H9 (cell line): ENCODE measurements around the gene FHIT. TPM values are rescaled to one million over a fixed set of nuclear protein-coding genes. Genes with fewer than 3 reads are reported as not detected.
"Not testable (repeated sequence)": the region's sequence is repeated elsewhere in the genome, so short reads cannot be mapped to it uniquely, and the experiment has no call there.

Experiments
- DNase-seq: peaks from one replicate; pipeline ENCODE4 v3.0.0-alpha.2; 2017
- H2AFZ ChIP-seq: one replicate; pipeline ENCODE4 v1.6.1; 2013; ENCODE audit warnings: mild to moderate bottlenecking, low read length, control low read depth, moderate library complexity
- H2AK5ac ChIP-seq: 2 replicates; pipeline ENCODE4 v1.6.1; 2013; ENCODE audit warnings: low read length, control low read depth, mixed read lengths; ENCODE audit not compliant: insufficient read length
- H2BK120ac ChIP-seq: one replicate; pipeline ENCODE4 v1.6.1; 2013; ENCODE audit warnings: low read depth, mild to moderate bottlenecking, low read length, control low read depth, inconsistent platforms; ENCODE audit not compliant: poor library complexity, severe bottlenecking
- H2BK12ac ChIP-seq: 2 replicates; pipeline ENCODE4 v1.6.1; 2013; ENCODE audit warnings: low read length, control low read depth, mixed read lengths, low read depth; ENCODE audit not compliant: insufficient read length
- H2BK15ac ChIP-seq: 2 replicates; pipeline ENCODE4 v1.6.1; 2013; ENCODE audit warnings: low read depth, low read length, control low read depth
- H2BK20ac ChIP-seq: one replicate; pipeline ENCODE4 v1.6.1; 2013; ENCODE audit warnings: low read depth, mild to moderate bottlenecking, low read length, control low read depth, inconsistent platforms; ENCODE audit not compliant: poor library complexity, severe bottlenecking
- H2BK5ac ChIP-seq: 2 replicates; pipeline ENCODE4 v1.6.1; 2013; ENCODE audit warnings: low read length, control low read depth, mixed read lengths; ENCODE audit not compliant: insufficient read length
- H3K14ac ChIP-seq: 2 replicates; pipeline ENCODE4 v1.6.1; 2013; ENCODE audit warnings: low read length, control low read depth; ENCODE audit not compliant: insufficient read depth
- H3K18ac ChIP-seq: 2 replicates; pipeline ENCODE4 v1.6.1; 2013; ENCODE audit warnings: low read depth, mild to moderate bottlenecking, mixed read lengths, low read length, control low read depth; ENCODE audit not compliant: insufficient read length
- H3K23ac ChIP-seq: 2 replicates; pipeline ENCODE4 v1.6.1; 2013; ENCODE audit warnings: low read length, control low read depth, mixed read lengths, low read depth; ENCODE audit not compliant: insufficient read length
- H3K23me2 ChIP-seq: 2 replicates; pipeline ENCODE4 v1.6.1; 2013; ENCODE audit warnings: low read depth, mild to moderate bottlenecking, mixed read lengths, low read length, control low read depth; ENCODE audit not compliant: insufficient read length, poor library complexity, severe bottlenecking
- H3K27ac ChIP-seq: 2 replicates; pipeline ENCODE4 v1.5.1; 2013; ENCODE audit warnings: low read length, control low read depth, mixed read lengths, low read depth; ENCODE audit not compliant: insufficient read length
- H3K27me3 ChIP-seq: 2 replicates; pipeline ENCODE4 v1.6.1; 2013; ENCODE audit warnings: low read length, control low read depth, inconsistent platforms; ENCODE audit not compliant: insufficient read depth
- H3K4ac ChIP-seq: 2 replicates; pipeline ENCODE4 v1.6.1; 2013; ENCODE audit warnings: low read depth, mild to moderate bottlenecking, control low read depth, inconsistent platforms, low read length, moderate library complexity
- H3K4me1 ChIP-seq: 2 replicates; pipeline ENCODE4 v1.6.1; 2013; ENCODE audit warnings: low read length, control low read depth, inconsistent platforms; ENCODE audit not compliant: insufficient read depth
- H3K4me2 ChIP-seq: 2 replicates; pipeline ENCODE4 v1.6.1; 2013; ENCODE audit warnings: low read length, control low read depth, mixed read lengths; ENCODE audit not compliant: insufficient read length, insufficient read depth
- H3K56ac ChIP-seq: 2 replicates; pipeline ENCODE4 v1.6.1; 2013; ENCODE audit warnings: low read depth, mild to moderate bottlenecking, mixed read lengths, low read length, control low read depth; ENCODE audit not compliant: insufficient read length
- H3K79me1 ChIP-seq: 2 replicates; pipeline ENCODE4 v1.6.1; 2013; ENCODE audit warnings: low read depth, mild to moderate bottlenecking, moderate library complexity, low read length, control low read depth, inconsistent platforms; ENCODE audit not compliant: insufficient read depth, poor library complexity, severe bottlenecking
- H3K79me2 ChIP-seq: 2 replicates; pipeline ENCODE4 v1.6.1; 2013; ENCODE audit warnings: low read length, control low read depth, inconsistent platforms; ENCODE audit not compliant: insufficient read depth
- H3K9ac ChIP-seq: 2 replicates; pipeline ENCODE4 v1.6.1; 2013; ENCODE audit warnings: low read length, control low read depth, mixed read lengths; ENCODE audit not compliant: insufficient read length; ENCODE audit errors: extremely low read depth
- H3K9me3 ChIP-seq: one replicate; pipeline ENCODE4 v1.6.1; 2013; ENCODE audit warnings: low read depth, low read length, inconsistent platforms; ENCODE audit not compliant: control insufficient read depth
- H3T11ph ChIP-seq: one replicate; pipeline ENCODE4 v1.6.1; 2013; ENCODE audit warnings: mild to moderate bottlenecking, low read length, control low read depth, inconsistent platforms
- H4K20me1 ChIP-seq: one replicate; pipeline ENCODE4 v1.6.1; 2013; ENCODE audit not compliant: control insufficient read depth, insufficient read length, insufficient read depth
- H4K5ac ChIP-seq: 2 replicates; pipeline ENCODE4 v1.6.1; 2013; ENCODE audit warnings: low read depth, mild to moderate bottlenecking, mixed read lengths, low read length, control low read depth; ENCODE audit not compliant: insufficient read length
- H4K8ac ChIP-seq: replicated peaks from 2 replicates; pipeline ENCODE4 v1.6.1; 2013; ENCODE audit warnings: low read length, control low read depth, mixed read lengths, low read depth; ENCODE audit not compliant: insufficient read length
- H4K91ac ChIP-seq: 2 replicates; pipeline ENCODE4 v1.6.1; 2013; ENCODE audit warnings: low read depth, mild to moderate bottlenecking, moderate library complexity, mixed read lengths, low read length, control low read depth; ENCODE audit not compliant: insufficient read length
- H3K27ac Mint-ChIP-seq, 3 experiments: 2 replicates in 2 of 3; 3 replicates in 1 of 3; pipeline ENCODE4 v1.8.0; 2020 to 2021; ENCODE audit warnings: mixed read lengths in 3 of 3, mild to moderate bottlenecking in 1 of 3, moderate library complexity in 1 of 3
- H3K27me3 Mint-ChIP-seq: 2 replicates; pipeline ENCODE4 v1.8.0; 2021; ENCODE audit warnings: low read depth, mild to moderate bottlenecking, moderate library complexity, mixed read lengths
- H3K36me3 Mint-ChIP-seq, 3 experiments: 2 replicates in 2 of 3; 3 replicates in 1 of 3; pipeline ENCODE4 v1.8.0; 2020 to 2021; ENCODE audit warnings: low read depth in 3 of 3, mixed read lengths in 3 of 3; ENCODE audit not compliant: insufficient read depth in 1 of 3
- H3K4me1 Mint-ChIP-seq, 2 experiments: 2 replicates each; pipeline ENCODE4 v1.8.0; 2020; ENCODE audit warnings: mixed read lengths in 2 of 2
- H3K4me3 Mint-ChIP-seq, 2 experiments: 2 replicates in 1 of 2; 3 replicates in 1 of 2; pipeline ENCODE4 v1.8.0; 2020 to 2021; ENCODE audit warnings: mild to moderate bottlenecking in 2 of 2, mixed read lengths in 2 of 2, moderate library complexity in 1 of 2
- H3K9me3 Mint-ChIP-seq, 2 experiments: 2 replicates in 1 of 2; 3 replicates in 1 of 2; pipeline ENCODE4 v1.8.0; 2020; ENCODE audit warnings: mild to moderate bottlenecking in 2 of 2, mixed read lengths in 2 of 2, moderate library complexity in 1 of 2
- WGBS: extraction: QIAGEN DNeasy Blood & Tissue Kit; methylation state at CpG from one replicate; pipeline ENCODE4 v1.1.7; 2013; ENCODE audit warnings: missing lambda C conversion rate, low lambda C conversion rate, mixed read lengths; ENCODE audit not compliant: insufficient read length; ENCODE audit errors: extremely low coverage; 5-methylcytosine and 5-hydroxymethylcytosine counted together
- total RNA-seq: library from RNA; stranded (reverse); gene quantifications from 2 replicates; pipeline ENCODE4 v1.2.1, GENCODE V29; 2021
- TF ChIP-seq, protein P1 (sequence below): fragments of 200-600 bp; sonication (generic); conservative IDR thresholded peaks from 3 replicates; pipeline ENCODE4 v1.8.0; 2021; ENCODE audit warnings: antibody characterized with exemption, mild to moderate bottlenecking

FHIT gene
- total RNA-seq, 1 experiment from 2014 or later, result 3.0 TPM

GRCh38 chr3:61192222-61192621 lies 59.0 kb downstream of the FHIT start:
- no peak overlapping the region for H2AK5ac ChIP-seq
- H3K36me3 Mint-ChIP-seq, result no peaks in the 10 kb centered on the region
- no peak overlapping the region for H3K4ac ChIP-seq
- no peak overlapping the region for H2BK12ac ChIP-seq
- H3T11ph ChIP-seq, result no peak overlapping the region
- no peak overlapping the region for H4K8ac ChIP-seq
- H2AFZ ChIP-seq, result no peak overlapping the region
- H4K91ac ChIP-seq, result no peak overlapping the region
- no peaks in the 10 kb centered on the region for H3K27me3 Mint-ChIP-seq
- no peak overlapping the region for H3K14ac ChIP-seq
- no peak overlapping the region for H3K27ac ChIP-seq
- no peak overlapping the region for H2BK20ac ChIP-seq
- H3K4me3 Mint-ChIP-seq, result no peak overlapping the region
- H3K4me2 ChIP-seq, result no peak overlapping the region
- no peak overlapping the region for H3K23ac ChIP-seq
- no peak for DNase-seq
- H2BK5ac ChIP-seq, result no peak overlapping the region
- H3K56ac ChIP-seq, result no peak overlapping the region
- no peak overlapping the region for H3K18ac ChIP-seq
- no peaks in the 10 kb centered on the region for H3K79me2 ChIP-seq
- H2BK15ac ChIP-seq, result no peak overlapping the region
- H4K20me1 ChIP-seq, result no peaks in the 10 kb centered on the region
- no peak overlapping the region for H4K5ac ChIP-seq
- no peaks in the 10 kb centered on the region for H3K79me1 ChIP-seq
- H3K9me3 ChIP-seq, result no peaks in the 10 kb centered on the region
- H3K4me1 Mint-ChIP-seq, result peaks cover 33 to 34% of the 10 kb centered on the region in 2 experiments
- H3K9ac ChIP-seq, result no peak overlapping the region
- H3K23me2 ChIP-seq, result no peaks in the 10 kb centered on the region
- peaks cover 0 to 5% of the 10 kb centered on the region in 2 experiments; a peak in 1 of 5 replicates for H3K9me3 Mint-ChIP-seq
- H3K27me3 ChIP-seq, result no peaks in the 10 kb centered on the region
- TF ChIP-seq, protein P1, sequence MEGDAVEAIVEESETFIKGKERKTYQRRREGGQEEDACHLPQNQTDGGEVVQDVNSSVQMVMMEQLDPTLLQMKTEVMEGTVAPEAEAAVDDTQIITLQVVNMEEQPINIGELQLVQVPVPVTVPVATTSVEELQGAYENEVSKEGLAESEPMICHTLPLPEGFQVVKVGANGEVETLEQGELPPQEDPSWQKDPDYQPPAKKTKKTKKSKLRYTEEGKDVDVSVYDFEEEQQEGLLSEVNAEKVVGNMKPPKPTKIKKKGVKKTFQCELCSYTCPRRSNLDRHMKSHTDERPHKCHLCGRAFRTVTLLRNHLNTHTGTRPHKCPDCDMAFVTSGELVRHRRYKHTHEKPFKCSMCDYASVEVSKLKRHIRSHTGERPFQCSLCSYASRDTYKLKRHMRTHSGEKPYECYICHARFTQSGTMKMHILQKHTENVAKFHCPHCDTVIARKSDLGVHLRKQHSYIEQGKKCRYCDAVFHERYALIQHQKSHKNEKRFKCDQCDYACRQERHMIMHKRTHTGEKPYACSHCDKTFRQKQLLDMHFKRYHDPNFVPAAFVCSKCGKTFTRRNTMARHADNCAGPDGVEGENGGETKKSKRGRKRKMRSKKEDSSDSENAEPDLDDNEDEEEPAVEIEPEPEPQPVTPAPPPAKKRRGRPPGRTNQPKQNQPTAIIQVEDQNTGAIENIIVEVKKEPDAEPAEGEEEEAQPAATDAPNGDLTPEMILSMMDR, result no peak
- no peak overlapping the region for H2BK120ac ChIP-seq
- H3K4me1 ChIP-seq, result peaks cover 4% of the 10 kb centered on the region; the same call in 1 of the 2 replicates
- no peak overlapping the region for H3K27ac Mint-ChIP-seq

DNA sequence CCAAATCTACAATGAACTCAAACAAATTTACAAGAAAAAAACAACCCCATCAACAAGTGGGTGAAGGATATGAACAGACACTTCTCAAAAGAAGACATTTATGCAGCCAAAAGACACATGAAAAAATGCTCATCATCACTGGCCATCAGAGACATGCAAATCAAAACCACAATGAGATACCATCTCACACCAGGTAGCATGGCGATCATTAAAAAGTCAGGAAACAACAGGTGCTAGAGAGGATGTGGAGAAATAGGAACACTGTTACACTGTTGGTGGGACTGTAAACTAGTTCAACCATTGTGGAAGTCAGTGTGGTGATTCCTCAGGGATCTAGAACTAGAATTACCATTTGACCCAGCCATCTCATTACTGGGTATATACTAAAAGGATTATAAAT lies 61.0 kb downstream of the FHIT start:
- H3K18ac ChIP-seq, H4K5ac ChIP-seq, H3K4me3 Mint-ChIP-seq, H3K27ac ChIP-seq, H2AFZ ChIP-seq, H2BK5ac ChIP-seq, H3K36me3 Mint-ChIP-seq, H3K9me3 ChIP-seq, H3K23ac ChIP-seq, H2BK120ac ChIP-seq, H3K4me2 ChIP-seq, H3K27me3 Mint-ChIP-seq, H2BK15ac ChIP-seq, H3K79me2 ChIP-seq, H3K9me3 Mint-ChIP-seq, H2BK20ac ChIP-seq, H4K20me1 ChIP-seq, H3K27ac Mint-ChIP-seq, H4K91ac ChIP-seq, H3K14ac ChIP-seq, H3K79me1 ChIP-seq, H3K23me2 ChIP-seq, H3K4me1 ChIP-seq, H3T11ph ChIP-seq, H3K56ac ChIP-seq, DNase-seq, H3K4ac ChIP-seq, H3K9ac ChIP-seq, H3K27me3 ChIP-seq, H2BK12ac ChIP-seq, H2AK5ac ChIP-seq, H4K8ac ChIP-seq: not testable (repeated sequence)
- WGBS, result no CpG with 5 or more reads among the region's 1 CpG
- H3K4me1 Mint-ChIP-seq, result peaks cover 34 to 37% of the 10 kb centered on the region in 2 experiments
